Renal cortical epithelial cell (primary cell): Measurements from ENCODE around the gene RAB3D. TPM values are rescaled to one million over a fixed set of nuclear protein-coding genes. Genes with fewer than 3 reads are reported as not detected.

Source experiments
- DNase-seq: peaks from one replicate; pipeline ENCODE4 v3.0.0-alpha.2; 2011; ENCODE audit warnings: low read depth
- total RNA-seq: library from RNA; depleted of rRNA; stranded (reverse); fragments of >200 nt; gene quantifications from 2 replicates; pipeline ENCODE4 v1.2.3, GENCODE V29; 2014

The RAB3D gene
- total RNA-seq, 1 donor from 2014 or later: 49.7 TPM

DNA sequence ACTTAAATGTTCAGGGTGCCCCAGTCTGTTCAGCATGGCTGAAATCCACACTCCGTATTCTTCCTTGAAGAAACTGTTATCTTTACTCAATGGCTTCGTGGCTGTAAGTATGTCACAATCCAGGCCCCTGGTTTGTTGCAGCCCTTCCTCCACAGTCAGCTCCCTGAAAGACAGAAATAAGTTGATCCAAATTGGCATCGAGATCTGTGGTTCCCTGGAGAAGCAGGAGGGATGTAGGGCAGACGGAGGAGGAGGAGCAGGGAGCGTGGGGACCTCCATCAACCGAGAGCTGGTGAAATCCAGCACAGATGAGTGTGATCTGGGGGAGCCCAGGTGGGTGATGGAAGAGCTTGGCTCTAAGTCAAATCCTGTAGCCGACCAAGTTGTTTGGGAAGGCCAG lies 43.2 kb downstream of the RAB3D start:
- no peak for DNase-seq

GRCh38 chr19:11295665-11296245 lies 43.7 kb downstream of the RAB3D start, which contains the start of gene TSPAN16:
TSS of gene TSPAN16 (plus strand) at chr19:11296160. CDS start at chr19:11296298, 138 bp downstream.
- no peak for DNase-seq

GRCh38 chr19:11295180-11295579 lies 44.3 kb downstream of the RAB3D start:
- no peak for DNase-seq

DNA sequence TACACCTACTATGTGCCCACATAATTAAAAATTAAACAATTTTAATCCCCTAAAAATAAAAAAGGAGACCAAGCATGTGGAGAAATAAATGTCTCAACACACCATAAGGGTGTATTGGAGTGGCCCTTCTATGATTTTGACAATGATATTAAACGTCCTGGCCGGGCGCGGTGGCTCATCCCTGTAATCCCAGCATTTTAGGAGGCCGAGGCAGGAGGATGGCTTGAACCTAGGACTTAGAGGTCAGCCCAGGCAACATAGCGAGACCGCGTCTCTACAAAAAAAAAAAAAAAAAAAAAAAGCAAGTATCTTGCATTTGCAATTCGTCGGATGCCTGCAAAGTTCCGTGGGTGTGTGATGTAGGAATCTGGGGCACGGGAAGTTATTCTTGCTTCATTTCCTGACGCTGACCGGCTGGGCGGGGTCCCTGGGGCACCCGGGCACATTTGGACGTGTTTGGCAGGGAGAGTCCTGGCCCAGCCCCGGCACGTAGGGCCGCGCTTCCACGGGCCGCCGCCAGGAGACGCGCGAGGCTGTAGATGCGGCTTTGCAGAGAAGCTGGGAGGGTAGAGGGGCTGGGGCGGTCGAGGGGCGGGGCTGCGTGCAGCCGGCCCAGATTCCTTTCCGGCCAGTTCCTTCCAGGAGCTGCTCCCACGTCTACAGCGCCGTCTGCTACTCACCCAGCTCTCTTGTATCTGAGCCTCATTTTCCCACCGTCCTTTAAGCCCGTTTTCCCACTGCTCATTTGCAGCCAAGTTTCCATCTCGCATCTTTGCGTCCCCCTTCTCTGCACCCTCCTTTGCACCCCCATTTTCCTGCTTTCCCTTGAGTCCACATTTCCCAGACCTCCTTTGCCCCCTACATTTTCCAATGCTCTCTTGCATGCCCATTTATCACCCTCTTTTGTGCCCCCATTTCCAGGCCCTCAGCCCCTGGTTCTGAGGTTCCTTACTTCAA lies 45.7 kb downstream of the RAB3D start:
- peak; percentile 77 for DNase-seq

GRCh38 chr19:11291991-11292390 lies 47.5 kb downstream of the RAB3D start:
- no peak for DNase-seq

DNA sequence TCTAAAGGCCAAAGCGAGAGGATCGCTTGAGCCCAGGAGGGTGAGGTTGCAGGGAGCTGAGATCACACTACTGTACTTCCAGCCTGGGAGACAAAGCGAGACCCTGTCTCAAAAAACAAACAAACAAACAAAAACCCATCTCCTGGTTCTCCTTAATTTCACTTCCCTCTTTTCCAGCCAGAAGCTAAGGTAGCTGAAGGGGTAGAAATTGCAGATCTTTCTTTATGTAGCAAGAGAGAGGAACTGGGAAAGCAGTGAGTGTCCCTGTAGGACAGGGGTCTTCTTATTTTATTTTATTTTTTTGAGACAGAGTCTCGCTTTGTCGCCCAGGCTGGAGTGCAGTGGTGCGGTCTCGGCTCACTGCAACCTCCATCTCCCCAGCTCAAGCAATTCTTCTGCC lies 48.0 kb downstream of the RAB3D start:
- DNase-seq: no peak

DNA sequence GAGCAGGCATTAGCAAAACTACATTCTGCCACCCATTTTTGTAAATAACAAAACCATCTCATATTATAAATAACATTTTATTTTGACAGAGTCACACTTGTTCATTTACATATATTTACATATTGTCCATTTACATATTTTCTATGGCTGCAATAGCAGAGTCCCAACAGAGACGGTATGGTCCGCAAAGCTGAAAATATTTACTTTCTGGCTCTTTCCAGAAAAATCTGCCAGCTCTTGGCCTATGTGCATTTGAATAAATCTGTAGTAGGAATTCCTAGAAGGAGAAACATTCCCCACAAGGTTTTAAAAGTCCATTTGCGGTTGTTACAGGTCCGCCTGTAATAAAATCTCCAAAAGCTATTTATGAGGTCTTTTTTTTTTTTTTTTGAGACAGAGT lies 49.2 kb downstream of the RAB3D start:
- no peak for DNase-seq

DNA sequence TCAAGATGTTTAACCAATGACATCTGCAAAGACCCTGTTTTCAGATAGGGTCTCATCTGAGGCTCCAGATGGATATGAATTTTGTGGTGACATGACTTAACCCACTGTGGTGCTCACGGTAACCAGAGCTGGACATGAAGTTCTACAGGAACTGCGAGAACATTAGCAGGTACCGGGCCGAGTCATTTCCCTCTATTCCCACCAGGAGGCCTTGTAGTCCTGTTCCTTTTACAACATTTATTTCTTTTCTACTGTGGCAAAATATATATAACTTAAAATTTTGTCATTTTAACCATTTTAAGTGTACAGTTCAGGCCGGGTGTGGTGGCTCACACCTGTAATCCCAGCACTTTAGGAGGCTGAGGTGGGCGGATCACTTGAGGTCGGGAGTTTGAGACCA lies 51.1 kb downstream of the RAB3D start:
- peak; percentile 20 for DNase-seq

DNA sequence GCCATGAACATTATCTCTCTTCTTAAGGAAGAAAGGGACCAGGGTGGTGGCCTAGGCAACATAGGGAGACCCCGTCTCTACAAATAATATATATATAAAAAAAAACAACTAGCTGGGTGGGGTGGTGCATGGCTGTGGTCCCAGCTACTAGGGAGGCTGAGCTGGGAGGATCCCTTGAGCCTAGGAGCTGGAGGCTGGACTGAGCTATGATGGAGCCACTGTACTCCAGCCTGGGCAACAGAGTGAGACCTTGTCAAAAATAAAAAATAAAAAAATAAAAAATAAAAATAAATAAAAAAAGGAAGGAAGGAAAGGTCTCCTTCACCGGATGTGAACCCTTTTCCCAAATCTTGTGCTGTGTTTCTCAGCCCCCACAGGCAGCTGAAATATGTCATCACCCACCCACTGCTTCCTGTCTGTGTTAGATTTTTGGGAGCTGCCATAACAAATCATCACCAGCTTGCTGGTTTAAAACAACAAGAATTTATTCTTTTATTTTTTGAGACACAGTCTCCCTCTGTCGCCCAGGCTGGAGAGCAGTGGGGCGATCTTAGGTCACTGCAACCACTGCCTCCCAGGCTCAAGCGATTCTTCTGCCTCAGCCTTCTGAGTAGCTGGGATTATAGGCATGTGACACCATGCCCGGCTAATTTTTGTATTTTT lies 53.0 kb downstream of the RAB3D start:
- no peak for DNase-seq

DNA sequence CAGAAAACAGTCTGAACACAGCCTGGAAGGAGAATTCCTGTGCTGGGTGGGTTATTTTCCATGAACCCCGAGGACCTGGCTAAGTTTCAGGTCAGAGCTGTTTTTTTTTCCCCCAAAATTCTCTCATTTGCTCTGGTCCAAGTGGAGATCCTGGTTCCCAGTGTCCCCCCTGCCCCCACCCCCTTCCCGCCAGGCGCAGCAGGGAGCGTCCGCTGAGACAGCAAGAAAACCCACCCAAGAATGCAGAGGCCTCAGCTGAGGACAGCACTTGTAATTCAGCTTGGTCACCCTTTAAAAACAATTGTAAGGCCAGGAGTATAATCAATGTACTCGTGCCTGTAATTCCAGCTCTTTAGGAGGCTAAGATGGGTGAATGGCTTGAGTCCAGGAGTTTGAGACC lies 54.9 kb downstream of the RAB3D start:
- DNase-seq: no peak

- no peak for DNase-seq
Measured at GRCh38 chr19:11281356-11282049, 58.0 kb downstream of the RAB3D start.

GRCh38 chr19:11279505-11280236 lies 59.8 kb downstream of the RAB3D start:
- DNase-seq: peak; percentile 75

DNA sequence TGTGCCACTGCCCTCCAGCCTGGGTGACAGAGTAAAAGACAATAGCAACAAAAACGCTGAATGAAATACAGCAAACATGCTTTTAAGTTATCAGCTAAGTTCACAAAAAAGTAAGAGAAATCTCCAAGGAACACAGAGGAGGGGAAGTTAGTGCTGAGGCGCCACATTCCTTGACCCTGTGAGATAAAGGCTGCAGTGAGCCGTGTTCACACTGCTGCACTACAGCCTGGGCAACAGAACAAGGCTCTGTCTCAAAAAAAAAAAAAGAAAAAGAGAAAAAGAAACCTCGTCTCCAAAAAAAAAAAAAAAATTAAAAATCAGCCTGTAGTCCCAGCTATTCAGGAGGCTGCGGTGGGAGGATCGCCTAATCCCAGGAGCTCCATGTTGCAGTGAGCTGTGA lies 60.8 kb downstream of the RAB3D start:
- DNase-seq: no peak

- DNase-seq: no peak
Measured at GRCh38 chr19:11274533-11275086, 64.8 kb downstream of the RAB3D start.

DNA sequence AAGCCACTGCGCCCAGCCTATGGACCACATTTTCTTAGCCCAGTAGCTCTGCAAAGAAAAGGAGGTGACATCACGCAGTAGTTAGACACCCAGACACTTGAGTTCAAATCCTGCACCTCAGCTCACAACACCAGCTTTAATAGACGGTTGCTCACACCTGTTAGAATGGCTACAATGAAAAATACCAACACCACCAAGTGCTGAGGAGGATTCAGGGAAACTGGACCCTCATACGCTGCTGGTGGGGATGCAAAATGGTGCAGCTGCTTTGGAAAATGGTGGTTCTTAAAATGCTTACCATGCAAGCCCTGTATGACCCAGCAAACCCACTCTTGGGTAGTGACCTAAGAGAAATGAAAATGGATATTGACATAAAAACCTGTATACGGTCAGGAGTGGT lies 65.5 kb downstream of the RAB3D start:
- no peak for DNase-seq

DNA sequence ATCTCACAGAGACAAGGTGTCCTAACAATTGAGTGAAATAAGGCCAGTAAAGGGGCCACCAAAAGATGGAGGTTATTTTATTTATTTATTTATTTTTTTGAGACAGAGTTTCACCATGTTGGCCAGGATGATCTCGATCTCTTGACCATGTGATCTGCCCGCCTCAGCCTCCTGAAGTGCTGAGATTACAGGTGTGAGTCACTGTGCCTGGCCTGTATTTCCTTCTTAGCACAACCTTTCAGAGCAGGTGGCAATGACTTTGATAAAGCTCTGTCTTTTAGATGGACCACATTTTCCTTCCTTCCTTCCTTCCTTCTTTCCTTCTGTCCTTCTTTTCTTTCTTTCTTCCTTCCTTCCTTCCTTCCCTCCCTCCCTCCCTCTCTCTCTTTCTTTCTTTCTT lies 66.2 kb downstream of the RAB3D start:
- DNase-seq: peak; percentile 15

Other genes with a start within 250 kb of the RAB3D start
- gene SPC24, start 183.9 kb downstream of the RAB3D start, total RNA-seq: 1.5 and 29.3 TPM in 2 replicates
- gene KANK2, start 142.1 kb downstream of the RAB3D start, total RNA-seq: 26.0 and 233 TPM in 2 replicates
- not detected in 2 replicates for gene ANGPTL8, start 100.0 kb downstream of the RAB3D start, total RNA-seq
- 5.9 and 27.1 TPM in 2 replicates for gene DOCK6, start 77.1 kb downstream of the RAB3D start, total RNA-seq
- not detected in 2 replicates for gene TSPAN16, start 43.5 kb downstream of the RAB3D start, total RNA-seq
- gene TMEM205, start 6.6 kb upstream of the RAB3D start, total RNA-seq: 203 and 241 TPM in 2 replicates
- gene CCDC159, start 6.9 kb upstream of the RAB3D start, total RNA-seq: 2.3 and 6.8 TPM in 2 replicates
- 3.3 and 14.5 TPM in 2 replicates for gene PLPPR2, start 15.8 kb upstream of the RAB3D start, total RNA-seq
- gene SWSAP1, start 35.0 kb upstream of the RAB3D start, total RNA-seq: 0.70 and 1.0 TPM in 2 replicates
- 3.3 and 6.8 TPM in 2 replicates for gene EPOR, start 44.7 kb upstream of the RAB3D start, total RNA-seq
- gene RGL3, start 79.7 kb upstream of the RAB3D start, total RNA-seq: 1.9 and 11.2 TPM in 2 replicates
- gene ODAD3, start 95.5 kb upstream of the RAB3D start, total RNA-seq: 0.35 and 0.75 TPM in 2 replicates
- gene PRKCSH, start 96.0 kb upstream of the RAB3D start, total RNA-seq: 85.8 and 192 TPM in 2 replicates
- gene ELAVL3, start 141.4 kb upstream of the RAB3D start, total RNA-seq: not detected in 2 replicates
- gene ZNF653, start 166.2 kb upstream of the RAB3D start, total RNA-seq: 3.8 and 7.1 TPM in 2 replicates
- 18.4 and 23.3 TPM in 2 replicates for gene ECSIT, start 189.5 kb upstream of the RAB3D start, total RNA-seq
- 2.7 and 10.9 TPM in 2 replicates for gene CNN1, start 199.2 kb upstream of the RAB3D start, total RNA-seq
- gene ELOF1, start 219.6 kb upstream of the RAB3D start, total RNA-seq: 27.6 TPM in 2 replicates
- gene ACP5, start 238.0 kb upstream of the RAB3D start, total RNA-seq: 0.60 and 3.1 TPM in 2 replicates